ENCODE results near the gene HBA1.
"Not testable (repeated sequence)": the region's sequence is repeated elsewhere in the genome, so short reads cannot be mapped to it uniquely, and the experiment has no call there.

HBA1 gene

GRCh38 chr16:176006-176405 lies 474 bp upstream of the HBA1 start:
- DNase-seq, result not testable (repeated sequence)

- DNase-seq, result no peak
Observed at GRCh38 chr16:177394-177822, 928 bp downstream of the HBA1 start.

- DNase-seq, result no peak
Observed at GRCh38 chr16:177981-178667, 1.6 kb downstream of the HBA1 start.

GRCh38 chr16:178668-179015 lies 2.2 kb downstream of the HBA1 start:
- DNase-seq, result no peak

- no peak for DNase-seq
Observed at GRCh38 chr16:179211-180092, 3.0 kb downstream of the HBA1 start.

GRCh38 chr16:180101-180675 lies 3.7 kb downstream of the HBA1 start, which contains the start of gene HBQ1:
Gene HBQ1, plus strand, starts transcription at chr16:180459. Its CDS starts 28 bp downstream, at chr16:180487.
- DNase-seq, result peak; percentile 28 to 31

- peak; percentile 80 to 86 for DNase-seq
Observed at GRCh38 chr16:180681-181564, 4.4 kb downstream of the HBA1 start.

- DNase-seq, result no peak
Observed at GRCh38 chr16:181565-182021, 5.1 kb downstream of the HBA1 start.

- no peak for DNase-seq
Observed at GRCh38 chr16:183005-183404, 6.5 kb downstream of the HBA1 start.

GRCh38 chr16:185213-185612 lies 8.7 kb downstream of the HBA1 start:
- DNase-seq, result no peak

- DNase-seq, result no peak
Observed at GRCh38 chr16:185691-186090, 9.2 kb downstream of the HBA1 start.

- DNase-seq, result no peak
Observed at GRCh38 chr16:187330-187729, 10.8 kb downstream of the HBA1 start.

- DNase-seq, result peak in 1 of 2 donors; percentile 24
Observed at GRCh38 chr16:188674-189073, 12.2 kb downstream of the HBA1 start.

GRCh38 chr16:189604-190186 lies 13.2 kb downstream of the HBA1 start:
- no peak for DNase-seq

GRCh38 chr16:191831-192230 lies 15.4 kb downstream of the HBA1 start:
- no peak for DNase-seq

- no peak for DNase-seq
Observed at GRCh38 chr16:192686-193085, 16.2 kb downstream of the HBA1 start.

GRCh38 chr16:193441-193840 lies 17.0 kb downstream of the HBA1 start:
- no peak for DNase-seq

- no peak for DNase-seq
Observed at GRCh38 chr16:194516-194915, 18.0 kb downstream of the HBA1 start.

- DNase-seq, result no peak
Observed at GRCh38 chr16:200388-200787, 23.9 kb downstream of the HBA1 start.

- DNase-seq, result no peak
Observed at GRCh38 chr16:203246-203645, 26.8 kb downstream of the HBA1 start.

- DNase-seq, result not testable (repeated sequence)
Observed at GRCh38 chr16:204046-204445, 27.6 kb downstream of the HBA1 start.

- not testable (repeated sequence) for DNase-seq
Observed at GRCh38 chr16:209359-209758, 32.9 kb downstream of the HBA1 start.
